Endothelial cell of umbilical vein (primary cell): ENCODE results near the gene TCN1. TPM values are rescaled to one million over a fixed set of nuclear protein-coding genes. Genes with fewer than 3 reads are reported as not detected.
"Not testable (repeated sequence)": the region's sequence is repeated elsewhere in the genome, so short reads cannot be mapped to it uniquely, and the experiment has no call there.

Experiments used
- BruUV-seq: library from RNA; stranded (reverse); fragments of 400-500 nt; replicated peaks from 2 replicates; lab custom pipeline; 2021; lab: Mats Ljungman, UMichigan
- CTCF ChIA-PET: fragments of 300-600, 350-600 bp; sonication (Branson Sonifier 250); formaldehyde crosslinking; loops from one replicate; lab custom pipeline; 2021; ENCODE audit warnings: antibody characterized with exemption, inconsistent platforms; lab: Charles Lee
- POLR2A ChIA-PET: fragments of 300-600, 350-600 bp; sonication (Branson Sonifier 250); formaldehyde crosslinking; loops from one replicate; lab custom pipeline; 2021; ENCODE audit warnings: antibody characterized with exemption, inconsistent platforms; lab: Charles Lee
- DNase-seq: peaks from one replicate; pipeline ENCODE4 v3.0.0-alpha.2; 2011; ENCODE audit warnings: low read depth, low spot score
- FAIRE-seq: peaks from 2 replicates; lab custom pipeline; 2011; peaks lifted over from hg19 to GRCh38; lab: Jason Lieb, UNC
- H2AFZ ChIP-seq: 2 replicates; pipeline ENCODE4 v1.6.0; 2012; ENCODE audit warnings: low read depth, low read length, control low read depth, inconsistent platforms
- H3K27ac ChIP-seq: 2 replicates; pipeline ENCODE4 v1.5.1; 2011; ENCODE audit warnings: low read depth, mild to moderate bottlenecking, control low read depth, low read length, moderate library complexity; ENCODE audit not compliant: insufficient read depth
- H3K27me3 ChIP-seq, 2 experiments: 2 replicates each; pipeline versions ENCODE4 v1.6.0 to v1.6.1; 2011; ENCODE audit warnings: low read length in 2 of 2, mixed read lengths in 1 of 2; ENCODE audit not compliant: control insufficient read depth in 2 of 2, insufficient read depth in 2 of 2
- H3K36me3 ChIP-seq, 2 experiments: 2 replicates in 1 of 2; 3 replicates in 1 of 2; pipeline ENCODE4 v1.5.1; 2011; ENCODE audit warnings: low read length in 2 of 2, mild to moderate bottlenecking in 1 of 2, moderate library complexity in 1 of 2; ENCODE audit not compliant: control insufficient read depth in 2 of 2, insufficient read depth in 2 of 2; ENCODE audit errors: extremely low read depth in 1 of 2
- H3K4me1 ChIP-seq: 3 replicates; pipeline ENCODE4 v1.5.1; 2011; ENCODE audit warnings: mild to moderate bottlenecking, low read length; ENCODE audit not compliant: control insufficient read depth, insufficient read depth; ENCODE audit errors: extremely low read depth
- H3K4me2 ChIP-seq: 2 replicates; pipeline ENCODE4 v1.6.1; 2011; ENCODE audit warnings: low read length, control low read depth, mixed read lengths; ENCODE audit not compliant: insufficient read depth
- H3K4me3 ChIP-seq, 3 experiments: fragments of 200-600 bp in 1 of 3; sonication (generic), shearing (Covaris generic) in 1 of 3; replicated peaks in 1 of 3; 2 replicates each; pipeline ENCODE4 v1.5.1; 2011 to 2016; ENCODE audit warnings: control low read depth in 3 of 3, low read length in 3 of 3, mild to moderate bottlenecking in 2 of 3, inconsistent platforms in 1 of 3, low read depth in 1 of 3, moderate library complexity in 1 of 3; ENCODE audit not compliant: insufficient read depth in 1 of 3
- H3K79me2 ChIP-seq: 2 replicates; pipeline ENCODE4 v1.6.0; 2012; ENCODE audit warnings: low read length, inconsistent platforms; ENCODE audit not compliant: control insufficient read depth, insufficient read depth
- H3K9ac ChIP-seq: replicated peaks from 2 replicates; pipeline ENCODE3; 2011; ENCODE audit warnings: low read length, control low read depth; ENCODE audit not compliant: insufficient read depth; ENCODE audit errors: extremely low read depth
- H3K9me1 ChIP-seq: replicated peaks from 3 replicates; pipeline ENCODE4 v1.6.0; 2011; ENCODE audit warnings: mild to moderate bottlenecking, low read length; ENCODE audit not compliant: control insufficient read depth, insufficient read depth; ENCODE audit errors: extremely low read depth
- H3K9me3 ChIP-seq: replicated peaks from 2 replicates; pipeline ENCODE4 v1.5.1; 2012; ENCODE audit warnings: low read length, inconsistent platforms; ENCODE audit not compliant: control insufficient read depth, insufficient read depth
- H4K20me1 ChIP-seq: replicated peaks from 2 replicates; pipeline ENCODE3; 2011; ENCODE audit warnings: mild to moderate bottlenecking, low read length; ENCODE audit not compliant: control insufficient read depth, insufficient read depth; ENCODE audit errors: extremely low read depth
- EZH2 ChIP-seq: IDR thresholded peaks from 2 replicates; pipeline ENCODE4 v1.6.1; 2012; ENCODE audit warnings: borderline replicate concordance, low read depth, mild to moderate bottlenecking, moderate library complexity, low read length, inconsistent platforms; ENCODE audit not compliant: severe bottlenecking
- FOS ChIP-seq: IDR thresholded peaks from 2 replicates; pipeline ENCODE4 v1.6.1; 2011; ENCODE audit warnings: mild to moderate bottlenecking, low read length, moderate library complexity, borderline replicate concordance; ENCODE audit not compliant: insufficient read depth
- GATA2 ChIP-seq: IDR thresholded peaks from 2 replicates; pipeline ENCODE4 v1.7.0; 2011; ENCODE audit warnings: low read depth, mild to moderate bottlenecking, moderate library complexity, mixed read lengths, low read length; ENCODE audit not compliant: insufficient read length, insufficient read depth
- JUN ChIP-seq: IDR thresholded peaks from 2 replicates; pipeline ENCODE4 v1.6.1; 2011; ENCODE audit warnings: borderline replicate concordance, low read depth; ENCODE audit not compliant: insufficient read length, insufficient read depth
- MYC ChIP-seq: IDR thresholded peaks from one replicate; pipeline ENCODE4 v1.6.1; 2011; ENCODE audit warnings: mild to moderate bottlenecking, low read depth, low read length
- POLR2A ChIP-seq: IDR thresholded peaks from 2 replicates; pipeline ENCODE4 v1.6.1; 2012; ENCODE audit warnings: low read depth, mild to moderate bottlenecking, control low read depth, low read length
- POLR2AphosphoS5 ChIP-seq: IDR thresholded peaks from 2 replicates; pipeline ENCODE4 v1.6.1; 2012; ENCODE audit warnings: low read depth, mild to moderate bottlenecking, control low read depth, low read length, moderate library complexity; ENCODE audit not compliant: insufficient read depth
- dilution Hi-C: fragments of 300-500 bp; cut with MboI; formaldehyde crosslinking; loops from one replicate; pipeline ENCODE4 v1.15.0; 2019; ENCODE audit warnings: low sequenced_read_pairs; ENCODE audit not compliant: extremely low pct_ligation_motif_present
- intact Hi-C: fragments of 100-400 bp; cut with micrococcal nuclease; formaldehyde crosslinking; loops from one replicate; pipeline ENCODE4 v1.10.0; 2022
- polyA plus RNA-seq, 4 experiments: library from polyadenylated mRNA; depleted of rRNA in 3 of 4; stranded (reverse) in 3 of 4; unstranded in 1 of 4; fragments of >200 nt; gene quantifications; 2 replicates each; pipeline versions ENCODE4 v1.2.1 to v1.2.3, GENCODE V29; 2011 to 2012; ENCODE audit warnings: missing spikeins in 1 of 4
- total RNA-seq: library from RNA; stranded (reverse); gene quantifications from 2 replicates; pipeline ENCODE4 v1.2.3, GENCODE V29; 2021
- TF ChIP-seq, protein P1 (sequence below): IDR thresholded peaks from 2 replicates; pipeline ENCODE4 v1.6.1; 2011; ENCODE audit not compliant: insufficient read depth, insufficient read length
- TF ChIP-seq, protein P2 (sequence below), 2 donors: IDR thresholded peaks; 1 replicate in 1 of 2; 2 replicates in 1 of 2; pipeline ENCODE4 v1.5.1; 2011; ENCODE audit warnings: low read length in 2 of 2, mild to moderate bottlenecking in 2 of 2, moderate library complexity in 2 of 2, control low read depth in 1 of 2, inconsistent platforms in 1 of 2, low read depth in 1 of 2; ENCODE audit not compliant: insufficient read depth in 1 of 2; ENCODE audit errors: extremely low read depth in 1 of 2

The TCN1 gene
- total and polyA plus RNA-seq, 2 donors (not counting 3 experiments of a cell fraction or from before 2014, with no cell fraction given), result not detected

DNA sequence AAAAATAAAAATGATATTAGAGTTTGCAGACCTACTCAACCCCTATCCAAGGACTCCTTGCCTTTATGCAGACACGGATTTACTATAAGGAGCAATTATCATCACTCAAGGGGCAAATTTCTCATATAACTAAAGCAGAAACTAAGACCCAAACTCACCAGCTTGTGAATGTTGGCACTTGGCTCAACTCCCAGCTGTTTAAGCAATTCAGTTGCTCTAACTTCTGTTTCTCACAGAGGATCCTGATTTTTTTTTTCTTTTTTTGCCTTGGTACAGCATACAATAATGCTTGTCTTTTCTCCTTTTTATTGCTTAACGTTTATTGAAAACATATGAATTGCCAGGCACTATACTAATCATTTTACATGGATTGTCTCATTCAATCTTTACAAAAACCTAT is 11.4 kb downstream of the TCN1 start:
- Histone ChIP-seq H3K9ac (no peak overlapping the region), H3K4me3 (no peak overlapping the region), H3K9me3 (no peaks in the 10 kb centered on the region), H3K27ac (no peak overlapping the region), H3K4me2 (no peak overlapping the region), H3K79me2 (no peaks in the 10 kb centered on the region), H3K9me1 (no peaks in the 10 kb centered on the region), H3K4me1 (peaks cover 14% of the 10 kb centered on the region), H3K27me3 (no peaks in the 10 kb centered on the region), H4K20me1 (no peaks in the 10 kb centered on the region), H3K36me3 (no peaks in the 10 kb centered on the region), H2AFZ (no peak overlapping the region)
- intact Hi-C loops (no loop called here), dilution Hi-C loops (no loop called here)
- CTCF ChIA-PET, result no interaction called here
- BruUV-seq, result no TSS peak
- FAIRE-seq, result no peak
- POLR2A ChIA-PET, result no interaction called here
- TF ChIP-seq MYC (no peak), GATA2 (no peak), JUN (no peak), FOS (no peak), POLR2AphosphoS5 (no peak), EZH2 (no peak), POLR2A (no peak)
- TF ChIP-seq, protein P1, sequence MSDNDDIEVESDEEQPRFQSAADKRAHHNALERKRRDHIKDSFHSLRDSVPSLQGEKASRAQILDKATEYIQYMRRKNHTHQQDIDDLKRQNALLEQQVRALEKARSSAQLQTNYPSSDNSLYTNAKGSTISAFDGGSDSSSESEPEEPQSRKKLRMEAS, result no peak
- TF ChIP-seq, protein P2, sequence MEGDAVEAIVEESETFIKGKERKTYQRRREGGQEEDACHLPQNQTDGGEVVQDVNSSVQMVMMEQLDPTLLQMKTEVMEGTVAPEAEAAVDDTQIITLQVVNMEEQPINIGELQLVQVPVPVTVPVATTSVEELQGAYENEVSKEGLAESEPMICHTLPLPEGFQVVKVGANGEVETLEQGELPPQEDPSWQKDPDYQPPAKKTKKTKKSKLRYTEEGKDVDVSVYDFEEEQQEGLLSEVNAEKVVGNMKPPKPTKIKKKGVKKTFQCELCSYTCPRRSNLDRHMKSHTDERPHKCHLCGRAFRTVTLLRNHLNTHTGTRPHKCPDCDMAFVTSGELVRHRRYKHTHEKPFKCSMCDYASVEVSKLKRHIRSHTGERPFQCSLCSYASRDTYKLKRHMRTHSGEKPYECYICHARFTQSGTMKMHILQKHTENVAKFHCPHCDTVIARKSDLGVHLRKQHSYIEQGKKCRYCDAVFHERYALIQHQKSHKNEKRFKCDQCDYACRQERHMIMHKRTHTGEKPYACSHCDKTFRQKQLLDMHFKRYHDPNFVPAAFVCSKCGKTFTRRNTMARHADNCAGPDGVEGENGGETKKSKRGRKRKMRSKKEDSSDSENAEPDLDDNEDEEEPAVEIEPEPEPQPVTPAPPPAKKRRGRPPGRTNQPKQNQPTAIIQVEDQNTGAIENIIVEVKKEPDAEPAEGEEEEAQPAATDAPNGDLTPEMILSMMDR (IDR thresholded peaks at IDR 0.05; ENCODE audit: extremely low read depth in 1 of 2, insufficient read depth in 1 of 2, low read depth in 1 of 2, low read length in 2 of 2), result no peak
- no peak for DNase-seq

DNA sequence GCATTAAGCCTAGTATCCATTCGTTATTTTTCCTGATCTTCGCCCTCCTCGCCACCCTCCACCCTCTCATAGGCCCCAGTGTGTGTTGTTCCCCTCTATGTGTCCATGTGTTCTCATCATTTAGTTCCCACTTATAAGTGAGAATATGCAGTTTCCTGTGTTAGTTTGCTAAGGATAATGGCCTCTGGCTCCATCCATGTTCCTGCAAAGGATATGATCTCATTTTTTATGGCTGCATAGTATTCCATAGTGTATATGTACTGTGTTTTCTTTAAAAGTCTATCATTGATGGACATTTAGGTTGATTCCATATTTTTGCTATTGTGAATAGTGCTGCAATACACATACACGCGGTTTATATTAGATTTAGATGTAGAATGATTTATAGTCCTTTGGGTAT is 14.9 kb downstream of the TCN1 start:
- H3K9me3 ChIP-seq, intact Hi-C loops, dilution Hi-C loops, POLR2A ChIA-PET, H3K79me2 ChIP-seq, H2AFZ ChIP-seq, DNase-seq, H3K9me1 ChIP-seq, H3K27me3 ChIP-seq, H3K4me2 ChIP-seq, H3K4me1 ChIP-seq, H4K20me1 ChIP-seq, FAIRE-seq, CTCF ChIA-PET, H3K36me3 ChIP-seq, H3K9ac ChIP-seq, H3K27ac ChIP-seq, BruUV-seq, H3K4me3 ChIP-seq: not testable (repeated sequence)

DNA sequence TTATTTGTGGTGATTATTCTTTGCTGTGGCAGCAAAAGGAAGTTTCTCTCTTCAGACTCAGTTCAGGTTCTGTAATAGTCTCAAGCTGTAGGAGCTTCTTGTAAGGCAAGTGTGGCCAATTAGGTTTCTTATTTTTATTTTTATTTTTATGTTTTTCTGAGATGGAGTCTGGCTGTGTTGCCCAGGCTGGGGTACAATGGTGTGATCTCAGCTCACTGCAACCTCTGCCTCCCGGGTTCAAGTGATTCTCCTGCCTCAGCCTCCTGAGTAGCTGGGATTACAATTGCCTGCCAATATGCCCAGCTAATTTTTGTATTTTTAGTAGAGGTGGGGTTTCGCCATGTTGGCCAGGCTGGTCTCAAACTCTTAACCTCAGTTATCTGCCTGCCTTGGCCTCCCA is 16.7 kb downstream of the TCN1 start:
- H3K27ac ChIP-seq, H3K36me3 ChIP-seq, H3K9me3 ChIP-seq, BruUV-seq, H2AFZ ChIP-seq, H3K4me1 ChIP-seq, POLR2A ChIA-PET, H3K4me3 ChIP-seq, H4K20me1 ChIP-seq, FAIRE-seq, dilution Hi-C loops, H3K9me1 ChIP-seq, H3K79me2 ChIP-seq, H3K27me3 ChIP-seq, H3K9ac ChIP-seq, H3K4me2 ChIP-seq, DNase-seq, intact Hi-C loops: not testable (repeated sequence)
- CTCF ChIA-PET, result interaction anchor here (2.9 kb wide), 1 partner anchor 70 kb away, joined by 11 read pairs; no protein-coding TSS in a partner anchor
